H1 (cell line): ENCODE results near the gene FHDC1. TPM values are rescaled to one million over a fixed set of nuclear protein-coding genes. Genes with fewer than 3 reads are reported as not detected.
A peak's percentile ranks its signal among the peaks of the same experiment; 100 is the strongest.

Experiments
- CTCF ChIA-PET: fragments of 300-600 bp; sonication (Branson Sonifier 250); formaldehyde crosslinking; loops from one replicate; lab custom pipeline; 2021; ENCODE audit not compliant: partially characterized antibody; lab: Charles Lee
- POLR2A ChIA-PET: fragments of 300-600 bp; sonication (Branson Sonifier 250); formaldehyde crosslinking; loops from one replicate; lab custom pipeline; 2021; ENCODE audit warnings: inconsistent platforms; ENCODE audit not compliant: partially characterized antibody; lab: Charles Lee
- DNase-seq, 2 experiments: peaks; one replicate each; pipeline versions ENCODE4 v3.0.0 to v3.0.0-alpha.2; 2010 to 2022; ENCODE audit warnings: low spot score in 2 of 2, low read depth in 1 of 2, mixed read lengths in 1 of 2
- FAIRE-seq: peaks from 2 replicates; lab custom pipeline; 2011; peaks lifted over from hg19 to GRCh38; lab: Jason Lieb, UNC
- H2AFZ ChIP-seq: 2 replicates; pipeline ENCODE4 v1.8.1; 2012; ENCODE audit warnings: low read length, inconsistent platforms
- H2AK5ac ChIP-seq: 2 replicates; pipeline ENCODE4 v1.6.1; 2013; ENCODE audit warnings: low read depth, low read length
- H2BK120ac ChIP-seq: replicated peaks from 2 replicates; pipeline ENCODE3; 2013; ENCODE audit warnings: low read depth, low read length, inconsistent platforms
- H2BK12ac ChIP-seq: 2 replicates; pipeline ENCODE4 v1.6.1; 2013; ENCODE audit warnings: low read depth, low read length
- H2BK15ac ChIP-seq: 2 replicates; pipeline ENCODE4 v1.6.1; 2013; ENCODE audit warnings: low read length
- H2BK20ac ChIP-seq: 2 replicates; pipeline ENCODE4 v1.6.1; 2013; ENCODE audit warnings: low read length
- H2BK5ac ChIP-seq: 2 replicates; pipeline ENCODE4 v1.6.1; 2013; ENCODE audit warnings: low read depth, low read length
- H3K14ac ChIP-seq: 2 replicates; pipeline ENCODE4 v1.6.1; 2013; ENCODE audit warnings: inconsistent platforms; ENCODE audit not compliant: insufficient read length
- H3K18ac ChIP-seq: 2 replicates; pipeline ENCODE4 v1.6.1; 2013; ENCODE audit warnings: low read length; ENCODE audit errors: extremely low read depth
- H3K23ac ChIP-seq: 2 replicates; pipeline ENCODE4 v1.6.1; 2013; ENCODE audit warnings: inconsistent platforms; ENCODE audit not compliant: insufficient read length
- H3K23me2 ChIP-seq: 2 replicates; pipeline ENCODE4 v1.6.1; 2013; ENCODE audit warnings: low read depth, low read length
- H3K27ac ChIP-seq: 2 replicates; pipeline ENCODE4 v1.6.1; 2011; ENCODE audit warnings: low read depth, low read length, inconsistent platforms
- H3K27me3 ChIP-seq, 4 experiments: replicated peaks in 1 of 4; 1 replicate in 1 of 4; 2 replicates in 3 of 4; pipeline versions ENCODE4 v1.6.1 to v1.8.1; 2011 to 2013; ENCODE audit warnings: low read length in 3 of 4, mild to moderate bottlenecking in 3 of 4, inconsistent platforms in 2 of 4, mixed read lengths in 2 of 4, moderate library complexity in 1 of 4; ENCODE audit not compliant: control insufficient read depth in 3 of 4, insufficient read depth in 3 of 4; ENCODE audit errors: extremely low read depth in 1 of 4
- H3K36me3 ChIP-seq, 4 experiments: 2 replicates each; pipeline versions ENCODE4 v1.6.1 to v1.8.1; 2011 to 2013; ENCODE audit warnings: mild to moderate bottlenecking in 4 of 4, low read length in 3 of 4, moderate library complexity in 2 of 4, control low read depth in 1 of 4, inconsistent platforms in 1 of 4; ENCODE audit not compliant: insufficient read depth in 4 of 4, control insufficient read depth in 2 of 4
- H3K4ac ChIP-seq: replicated peaks from 2 replicates; pipeline ENCODE3; 2013; ENCODE audit warnings: low read length, low read depth, mixed read lengths, inconsistent platforms; ENCODE audit not compliant: insufficient read length
- H3K4me1 ChIP-seq, 4 experiments: replicated peaks in 1 of 4; 1 replicate in 1 of 4; 2 replicates in 3 of 4; pipeline versions ENCODE4 v1.6.1 to v1.8.1; 2011 to 2013; ENCODE audit warnings: low read length in 3 of 4, inconsistent platforms in 2 of 4, mixed read lengths in 1 of 4; ENCODE audit not compliant: insufficient read depth in 4 of 4, control insufficient read depth in 3 of 4
- H3K4me2 ChIP-seq, 2 experiments: 2 replicates each; pipeline versions ENCODE4 v1.6.1 to v1.8.1; 2011 to 2013; ENCODE audit warnings: low read depth in 2 of 2, low read length in 2 of 2, control low read depth in 1 of 2, inconsistent platforms in 1 of 2, mild to moderate bottlenecking in 1 of 2; ENCODE audit not compliant: insufficient read depth in 1 of 2
- H3K4me3 ChIP-seq, 4 experiments: fragments of 200-600, 300-600 bp in 1 of 4; sonication (generic), shearing (Covaris generic), sonication (Bioruptor Twin) in 1 of 4; 2 replicates each; pipeline versions ENCODE4 v1.5.1 to v1.8.1; 2011 to 2016; ENCODE audit warnings: low read length in 4 of 4, low read depth in 3 of 4, control low read depth in 2 of 4, inconsistent platforms in 2 of 4, mild to moderate bottlenecking in 2 of 4, mixed read lengths in 1 of 4, moderate library complexity in 1 of 4; ENCODE audit not compliant: insufficient read depth in 2 of 4; ENCODE audit errors: extremely low read depth in 1 of 4
- H3K56ac ChIP-seq: replicated peaks from 2 replicates; pipeline ENCODE3; 2013; ENCODE audit warnings: low read depth, mild to moderate bottlenecking, mixed read lengths, low read length, inconsistent platforms; ENCODE audit not compliant: insufficient read length
- H3K79me1 ChIP-seq: 2 replicates; pipeline ENCODE4 v1.6.1; 2013; ENCODE audit warnings: low read depth, low read length, control low read depth
- H3K79me2 ChIP-seq, 2 experiments: 2 replicates each; pipeline versions ENCODE4 v1.6.1 to v1.8.1; 2012 to 2013; ENCODE audit warnings: low read length in 2 of 2, mild to moderate bottlenecking in 2 of 2, inconsistent platforms in 1 of 2; ENCODE audit not compliant: insufficient read depth in 2 of 2, control insufficient read depth in 1 of 2
- H3K9ac ChIP-seq, 4 experiments: replicated peaks in 1 of 4; 1 replicate in 1 of 4; 2 replicates in 3 of 4; pipeline versions ENCODE4 v1.6.1 to v1.8.1; 2011 to 2013; ENCODE audit warnings: low read depth in 3 of 4, low read length in 3 of 4, control low read depth in 2 of 4, mild to moderate bottlenecking in 2 of 4, moderate library complexity in 2 of 4, inconsistent platforms in 1 of 4; ENCODE audit errors: extremely low read depth in 1 of 4
- H3K9me3 ChIP-seq, 2 experiments: 2 replicates each; pipeline versions ENCODE4 v1.6.1 to v1.8.1; 2012 to 2013; ENCODE audit warnings: mild to moderate bottlenecking in 2 of 2, moderate library complexity in 2 of 2, control low read depth in 1 of 2, inconsistent platforms in 1 of 2, low read depth in 1 of 2, low read length in 1 of 2, mixed read lengths in 1 of 2; ENCODE audit not compliant: insufficient read depth in 2 of 2
- H4K20me1 ChIP-seq, 2 experiments: replicated peaks in 1 of 2; 2 replicates each; pipeline versions ENCODE3 to v1.8.1; 2011 to 2013; ENCODE audit warnings: inconsistent platforms in 2 of 2, low read length in 2 of 2, mild to moderate bottlenecking in 1 of 2; ENCODE audit not compliant: insufficient read depth in 2 of 2, control insufficient read depth in 1 of 2
- H4K5ac ChIP-seq: 2 replicates; pipeline ENCODE4 v1.6.1; 2013; ENCODE audit warnings: low read length, low read depth, mixed read lengths, inconsistent platforms; ENCODE audit not compliant: insufficient read length
- H4K8ac ChIP-seq: 2 replicates; pipeline ENCODE4 v1.8.0; 2013; ENCODE audit warnings: mild to moderate bottlenecking, moderate library complexity, low read length, inconsistent platforms; ENCODE audit not compliant: insufficient read depth; ENCODE audit errors: extremely low read depth
- H4K91ac ChIP-seq: replicated peaks from 2 replicates; pipeline ENCODE3; 2013; ENCODE audit warnings: low read length, mixed read lengths, inconsistent platforms; ENCODE audit not compliant: insufficient read length
- CBX5 ChIP-seq: fragments of 300-800, 300-1000 bp; sonication (generic); IDR thresholded peaks from 2 replicates; pipeline ENCODE4 v1.7.1; 2016; ENCODE audit warnings: antibody characterized with exemption, low read length, low read depth
- FOSL1 ChIP-seq: IDR thresholded peaks from 2 replicates; pipeline ENCODE4 v1.6.1; 2011; ENCODE audit warnings: mild to moderate bottlenecking, low read depth, low read length, moderate library complexity; ENCODE audit not compliant: insufficient read depth
- SP4 ChIP-seq: IDR thresholded peaks from 2 replicates; pipeline ENCODE4 v1.6.1; 2012; ENCODE audit warnings: low read length, inconsistent platforms
- SRF ChIP-seq: IDR thresholded peaks from 2 replicates; pipeline ENCODE4 v1.6.1; 2011; ENCODE audit warnings: mild to moderate bottlenecking, low read depth, low read length, moderate library complexity
- SUZ12 ChIP-seq: fragments of 200-600 bp; sonication (generic); IDR thresholded peaks from 2 replicates; pipeline ENCODE4 v1.6.1; 2012; ENCODE audit warnings: mild to moderate bottlenecking, inconsistent platforms, low read length, moderate library complexity, mixed read lengths
- WGBS, 2 experiments: shearing (Covaris generic) in 1 of 2; methylation state at CpG; one replicate each; pipeline versions ENCODE4 v1.1.6 to v1.1.7; 2013 to 2015; ENCODE audit warnings: low lambda C conversion rate in 2 of 2, mixed read lengths in 2 of 2, inconsistent platforms in 1 of 2, low coverage in 1 of 2, missing lambda C conversion rate in 1 of 2; ENCODE audit not compliant: insufficient replicate concordance in 2 of 2, insufficient coverage in 1 of 2, insufficient read length in 1 of 2; ENCODE audit errors: extremely low coverage in 1 of 2, missing lambda C conversion rate in 1 of 2; 5-methylcytosine and 5-hydroxymethylcytosine counted together
- polyA plus RNA-seq, 7 experiments: library from polyadenylated mRNA; depleted of rRNA in 3 of 7; stranded (reverse) in 5 of 7; unstranded in 2 of 7; fragments of >200 nt in 5 of 7; fragments of 200-250 nt in 2 of 7; gene quantifications; 1 replicate in 5 of 7; 2 replicates in 1 of 7; 4 replicates in 1 of 7; pipeline versions ENCODE4 v1.2.1 to v1.2.3, GENCODE V29; 2011 to 2013; ENCODE audit warnings: missing spikeins in 2 of 7, mixed read lengths in 2 of 7
- total RNA-seq: library from RNA; stranded (reverse); fragmentation: NEBNext Ultra II Directional; extraction: Animal tissue kit (Norgen Biotek cat#: 25700); gene quantifications from 2 replicates; pipeline ENCODE4 v1.2.1, GENCODE V29; 2021
- TF ChIP-seq, protein P1 (sequence below): IDR thresholded peaks from 2 replicates; pipeline ENCODE4 v1.6.1; 2012; ENCODE audit warnings: low read length, inconsistent platforms
- TF ChIP-seq, protein P2 (sequence below): IDR thresholded peaks from 2 replicates; pipeline ENCODE4 v1.6.1; 2011; ENCODE audit warnings: low read depth, mild to moderate bottlenecking, low read length; ENCODE audit not compliant: insufficient read depth

The FHDC1 gene
- total and polyA plus RNA-seq, 2 of the 8 experiments (the other 6 are each of a cell fraction or from before 2014, with no cell fraction given), result 6.4 to 28.6 TPM

DNA sequence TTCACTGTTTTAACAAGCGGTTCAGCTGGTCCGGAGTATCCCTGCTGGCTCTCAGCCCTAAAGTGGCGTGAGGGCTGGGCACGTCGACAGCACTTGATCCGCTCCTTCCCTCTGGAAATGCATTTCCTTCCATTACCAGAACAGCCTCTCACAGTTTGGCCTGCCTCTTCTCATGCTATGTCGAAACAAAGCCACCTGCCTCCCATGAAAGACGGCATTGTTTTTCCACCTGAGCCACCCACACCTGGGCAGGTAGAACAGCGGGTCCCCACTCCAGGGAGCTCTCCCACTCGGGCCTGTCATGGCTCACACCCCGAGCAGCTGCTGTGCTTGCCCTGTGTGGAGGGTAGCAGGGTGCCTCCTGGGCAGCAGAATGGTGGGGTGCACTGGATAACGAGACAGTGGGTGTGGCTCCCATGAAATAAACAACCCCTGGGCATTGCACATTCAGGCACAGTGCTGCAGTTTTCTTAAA, 86.2 kb downstream of the FHDC1 start:
- H3K4me2 ChIP-seq, result no peak overlapping the region
- H3K36me3 ChIP-seq, result no peaks in the 10 kb centered on the region
- WGBS, 2 experiments, result 92% methylated on average over 12 of the region's 12 CpGs; no CpG with 5 or more reads in 1 of the 2 experiments
- H3K9ac ChIP-seq, result no peak overlapping the region
- peaks cover 0 to 4% of the 10 kb centered on the region in 2 experiments; a peak in 1 of 4 replicates for H3K79me2 ChIP-seq
- H3K18ac ChIP-seq, result no peak overlapping the region
- no peak overlapping the region for H3K56ac ChIP-seq
- H3K4me3 ChIP-seq, result no peak overlapping the region
- ChIA-PET POLR2A (interaction anchor here (2.0 kb wide), 1 partner anchor 11 kb away, joined by 5 read pairs; no protein-coding TSS in a partner anchor), CTCF (interaction anchor here (0.6 to 1.4 kb wide), 2 partner anchors 8 to 454 kb away, joined by 3 read pairs; no protein-coding TSS in a partner anchor)
- no peak overlapping the region for H2AK5ac ChIP-seq
- DNase-seq (no peak), FAIRE-seq (no peak)
- peak overlapping the region; percentile 80; the same call in 1 of the 2 replicates for H2BK12ac ChIP-seq
- H4K8ac ChIP-seq, result no peak overlapping the region; the same call in 1 of the 2 replicates
- H3K27ac ChIP-seq, result no peak overlapping the region
- H4K20me1 ChIP-seq, result peaks cover 0 to 3% of the 10 kb centered on the region in 2 experiments
- H2BK20ac ChIP-seq, result no peak overlapping the region
- no peak overlapping the region for H4K91ac ChIP-seq
- H4K5ac ChIP-seq, result no peak overlapping the region
- peak overlapping the region; percentile 94 for H2BK15ac ChIP-seq
- H3K27me3 ChIP-seq, result no peaks in the 10 kb centered on the region; a peak in 1 of 7 replicates
- TF ChIP-seq, protein P1, sequence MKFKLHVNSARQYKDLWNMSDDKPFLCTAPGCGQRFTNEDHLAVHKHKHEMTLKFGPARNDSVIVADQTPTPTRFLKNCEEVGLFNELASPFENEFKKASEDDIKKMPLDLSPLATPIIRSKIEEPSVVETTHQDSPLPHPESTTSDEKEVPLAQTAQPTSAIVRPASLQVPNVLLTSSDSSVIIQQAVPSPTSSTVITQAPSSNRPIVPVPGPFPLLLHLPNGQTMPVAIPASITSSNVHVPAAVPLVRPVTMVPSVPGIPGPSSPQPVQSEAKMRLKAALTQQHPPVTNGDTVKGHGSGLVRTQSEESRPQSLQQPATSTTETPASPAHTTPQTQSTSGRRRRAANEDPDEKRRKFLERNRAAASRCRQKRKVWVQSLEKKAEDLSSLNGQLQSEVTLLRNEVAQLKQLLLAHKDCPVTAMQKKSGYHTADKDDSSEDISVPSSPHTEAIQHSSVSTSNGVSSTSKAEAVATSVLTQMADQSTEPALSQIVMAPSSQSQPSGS, result no peak
- TF ChIP-seq CBX5 (no peak), FOSL1 (no peak), SRF (no peak), SP4 (no peak), SUZ12 (no peak)
- TF ChIP-seq, protein P2, sequence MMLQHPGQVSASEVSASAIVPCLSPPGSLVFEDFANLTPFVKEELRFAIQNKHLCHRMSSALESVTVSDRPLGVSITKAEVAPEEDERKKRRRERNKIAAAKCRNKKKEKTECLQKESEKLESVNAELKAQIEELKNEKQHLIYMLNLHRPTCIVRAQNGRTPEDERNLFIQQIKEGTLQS, result no peak
- peaks cover 5% of the 10 kb centered on the region; the same call in 1 of the 2 replicates for H3K23me2 ChIP-seq
- H2BK120ac ChIP-seq, result no peak overlapping the region
- H2BK5ac ChIP-seq, result 0 out of 2 replicates have a peak overlapping the region, but pooled peaks have one; percentile 35
- H2AFZ ChIP-seq, result 0 out of 2 replicates have a peak overlapping the region, but pooled peaks have one; percentile 28
- no peak overlapping the region for H3K14ac ChIP-seq
- H3K4me1 ChIP-seq, result peaks cover 0 to 10% (median 2%) of the 10 kb centered on the region in 4 experiments; a peak in 5 of 7 replicates
- no peak overlapping the region for H3K23ac ChIP-seq
- no peaks in the 10 kb centered on the region for H3K79me1 ChIP-seq
- H3K4ac ChIP-seq, result no peak overlapping the region
- peaks cover 0 to 3% of the 10 kb centered on the region in 2 experiments; a peak in 1 of 4 replicates for H3K9me3 ChIP-seq
